H1 (cell line): ENCODE data around the gene ZNF592. TPM values are rescaled to one million over a fixed set of nuclear protein-coding genes. Genes with fewer than 3 reads are reported as not detected.
A peak's percentile ranks its signal among the peaks of the same experiment; 100 is the strongest.

Experiments
- CTCF ChIA-PET: fragments of 300-600 bp; sonication (Branson Sonifier 250); formaldehyde crosslinking; loops from one replicate; lab custom pipeline; 2021; ENCODE audit not compliant: partially characterized antibody; lab: Charles Lee
- POLR2A ChIA-PET: fragments of 300-600 bp; sonication (Branson Sonifier 250); formaldehyde crosslinking; loops from one replicate; lab custom pipeline; 2021; ENCODE audit warnings: inconsistent platforms; ENCODE audit not compliant: partially characterized antibody; lab: Charles Lee
- DNase-seq, 2 experiments: peaks; one replicate each; pipeline versions ENCODE4 v3.0.0 to v3.0.0-alpha.2; 2010 to 2022; ENCODE audit warnings: low spot score in 2 of 2, low read depth in 1 of 2, mixed read lengths in 1 of 2
- FAIRE-seq: peaks from 2 replicates; lab custom pipeline; 2011; peaks lifted over from hg19 to GRCh38; lab: Jason Lieb, UNC
- H2AFZ ChIP-seq: 2 replicates; pipeline ENCODE4 v1.8.1; 2012; ENCODE audit warnings: low read length, inconsistent platforms
- H2AK5ac ChIP-seq: 2 replicates; pipeline ENCODE4 v1.6.1; 2013; ENCODE audit warnings: low read depth, low read length
- H2BK120ac ChIP-seq: replicated peaks from 2 replicates; pipeline ENCODE3; 2013; ENCODE audit warnings: low read depth, low read length, inconsistent platforms
- H2BK12ac ChIP-seq: 2 replicates; pipeline ENCODE4 v1.6.1; 2013; ENCODE audit warnings: low read depth, low read length
- H2BK15ac ChIP-seq: 2 replicates; pipeline ENCODE4 v1.6.1; 2013; ENCODE audit warnings: low read length
- H2BK20ac ChIP-seq: 2 replicates; pipeline ENCODE4 v1.6.1; 2013; ENCODE audit warnings: low read length
- H2BK5ac ChIP-seq: 2 replicates; pipeline ENCODE4 v1.6.1; 2013; ENCODE audit warnings: low read depth, low read length
- H3K14ac ChIP-seq: 2 replicates; pipeline ENCODE4 v1.6.1; 2013; ENCODE audit warnings: inconsistent platforms; ENCODE audit not compliant: insufficient read length
- H3K18ac ChIP-seq: 2 replicates; pipeline ENCODE4 v1.6.1; 2013; ENCODE audit warnings: low read length; ENCODE audit errors: extremely low read depth
- H3K23ac ChIP-seq: 2 replicates; pipeline ENCODE4 v1.6.1; 2013; ENCODE audit warnings: inconsistent platforms; ENCODE audit not compliant: insufficient read length
- H3K23me2 ChIP-seq: 2 replicates; pipeline ENCODE4 v1.6.1; 2013; ENCODE audit warnings: low read depth, low read length
- H3K27ac ChIP-seq: 2 replicates; pipeline ENCODE4 v1.6.1; 2011; ENCODE audit warnings: low read depth, low read length, inconsistent platforms
- H3K27me3 ChIP-seq, 4 experiments: replicated peaks in 1 of 4; 1 replicate in 1 of 4; 2 replicates in 3 of 4; pipeline versions ENCODE4 v1.6.1 to v1.8.1; 2011 to 2013; ENCODE audit warnings: low read length in 3 of 4, mild to moderate bottlenecking in 3 of 4, inconsistent platforms in 2 of 4, mixed read lengths in 2 of 4, moderate library complexity in 1 of 4; ENCODE audit not compliant: control insufficient read depth in 3 of 4, insufficient read depth in 3 of 4; ENCODE audit errors: extremely low read depth in 1 of 4
- H3K36me3 ChIP-seq, 4 experiments: 2 replicates each; pipeline versions ENCODE4 v1.6.1 to v1.8.1; 2011 to 2013; ENCODE audit warnings: mild to moderate bottlenecking in 4 of 4, low read length in 3 of 4, moderate library complexity in 2 of 4, control low read depth in 1 of 4, inconsistent platforms in 1 of 4; ENCODE audit not compliant: insufficient read depth in 4 of 4, control insufficient read depth in 2 of 4
- H3K4ac ChIP-seq: replicated peaks from 2 replicates; pipeline ENCODE3; 2013; ENCODE audit warnings: low read length, low read depth, mixed read lengths, inconsistent platforms; ENCODE audit not compliant: insufficient read length
- H3K4me1 ChIP-seq, 4 experiments: replicated peaks in 1 of 4; 1 replicate in 1 of 4; 2 replicates in 3 of 4; pipeline versions ENCODE4 v1.6.1 to v1.8.1; 2011 to 2013; ENCODE audit warnings: low read length in 3 of 4, inconsistent platforms in 2 of 4, mixed read lengths in 1 of 4; ENCODE audit not compliant: insufficient read depth in 4 of 4, control insufficient read depth in 3 of 4
- H3K4me2 ChIP-seq, 2 experiments: 2 replicates each; pipeline versions ENCODE4 v1.6.1 to v1.8.1; 2011 to 2013; ENCODE audit warnings: low read depth in 2 of 2, low read length in 2 of 2, control low read depth in 1 of 2, inconsistent platforms in 1 of 2, mild to moderate bottlenecking in 1 of 2; ENCODE audit not compliant: insufficient read depth in 1 of 2
- H3K4me3 ChIP-seq, 4 experiments: fragments of 200-600, 300-600 bp in 1 of 4; sonication (generic), shearing (Covaris generic), sonication (Bioruptor Twin) in 1 of 4; 2 replicates each; pipeline versions ENCODE4 v1.5.1 to v1.8.1; 2011 to 2016; ENCODE audit warnings: low read length in 4 of 4, low read depth in 3 of 4, control low read depth in 2 of 4, inconsistent platforms in 2 of 4, mild to moderate bottlenecking in 2 of 4, mixed read lengths in 1 of 4, moderate library complexity in 1 of 4; ENCODE audit not compliant: insufficient read depth in 2 of 4; ENCODE audit errors: extremely low read depth in 1 of 4
- H3K56ac ChIP-seq: replicated peaks from 2 replicates; pipeline ENCODE3; 2013; ENCODE audit warnings: low read depth, mild to moderate bottlenecking, mixed read lengths, low read length, inconsistent platforms; ENCODE audit not compliant: insufficient read length
- H3K79me1 ChIP-seq: 2 replicates; pipeline ENCODE4 v1.6.1; 2013; ENCODE audit warnings: low read depth, low read length, control low read depth
- H3K79me2 ChIP-seq, 2 experiments: 2 replicates each; pipeline versions ENCODE4 v1.6.1 to v1.8.1; 2012 to 2013; ENCODE audit warnings: low read length in 2 of 2, mild to moderate bottlenecking in 2 of 2, inconsistent platforms in 1 of 2; ENCODE audit not compliant: insufficient read depth in 2 of 2, control insufficient read depth in 1 of 2
- H3K9ac ChIP-seq, 4 experiments: replicated peaks in 1 of 4; 1 replicate in 1 of 4; 2 replicates in 3 of 4; pipeline versions ENCODE4 v1.6.1 to v1.8.1; 2011 to 2013; ENCODE audit warnings: low read depth in 3 of 4, low read length in 3 of 4, control low read depth in 2 of 4, mild to moderate bottlenecking in 2 of 4, moderate library complexity in 2 of 4, inconsistent platforms in 1 of 4; ENCODE audit errors: extremely low read depth in 1 of 4
- H3K9me3 ChIP-seq, 2 experiments: 2 replicates each; pipeline versions ENCODE4 v1.6.1 to v1.8.1; 2012 to 2013; ENCODE audit warnings: mild to moderate bottlenecking in 2 of 2, moderate library complexity in 2 of 2, control low read depth in 1 of 2, inconsistent platforms in 1 of 2, low read depth in 1 of 2, low read length in 1 of 2, mixed read lengths in 1 of 2; ENCODE audit not compliant: insufficient read depth in 2 of 2
- H4K20me1 ChIP-seq, 2 experiments: replicated peaks in 1 of 2; 2 replicates each; pipeline versions ENCODE3 to v1.8.1; 2011 to 2013; ENCODE audit warnings: inconsistent platforms in 2 of 2, low read length in 2 of 2, mild to moderate bottlenecking in 1 of 2; ENCODE audit not compliant: insufficient read depth in 2 of 2, control insufficient read depth in 1 of 2
- H4K5ac ChIP-seq: 2 replicates; pipeline ENCODE4 v1.6.1; 2013; ENCODE audit warnings: low read length, low read depth, mixed read lengths, inconsistent platforms; ENCODE audit not compliant: insufficient read length
- H4K8ac ChIP-seq: 2 replicates; pipeline ENCODE4 v1.8.0; 2013; ENCODE audit warnings: mild to moderate bottlenecking, moderate library complexity, low read length, inconsistent platforms; ENCODE audit not compliant: insufficient read depth; ENCODE audit errors: extremely low read depth
- H4K91ac ChIP-seq: replicated peaks from 2 replicates; pipeline ENCODE3; 2013; ENCODE audit warnings: low read length, mixed read lengths, inconsistent platforms; ENCODE audit not compliant: insufficient read length
- HDAC6 ChIP-seq: IDR thresholded peaks from one replicate; pipeline ENCODE4 v1.7.1; 2012; ENCODE audit warnings: low read depth, mild to moderate bottlenecking, inconsistent platforms, low read length, moderate library complexity
- JUND ChIP-seq: IDR thresholded peaks from 2 replicates; pipeline ENCODE4 v1.6.1; 2011; ENCODE audit warnings: mild to moderate bottlenecking, improper control_type of control experiment, low read length
- KDM4A ChIP-seq: IDR thresholded peaks from one replicate; pipeline ENCODE4 v1.7.1; 2012; ENCODE audit warnings: low read depth, mild to moderate bottlenecking, moderate library complexity, low read length, inconsistent platforms; ENCODE audit not compliant: severe bottlenecking
- SAP30 ChIP-seq: fragments of 300-600 bp; sonication (generic); IDR thresholded peaks from 2 replicates; pipeline ENCODE4 v1.7.1; 2012; ENCODE audit warnings: low read length, moderate library complexity, mild to moderate bottlenecking, inconsistent platforms; ENCODE audit not compliant: insufficient read depth, insufficient replicate concordance
- SIRT6 ChIP-seq: IDR thresholded peaks from one replicate; pipeline ENCODE4 v1.7.1; 2012; ENCODE audit warnings: low read length, inconsistent platforms
- ZNF274 ChIP-seq: IDR thresholded peaks from 2 replicates; pipeline ENCODE4 v1.7.0; 2012; ENCODE audit warnings: low read length, borderline replicate concordance; ENCODE audit errors: extremely low read depth
- WGBS, 2 experiments: shearing (Covaris generic) in 1 of 2; methylation state at CpG; one replicate each; pipeline versions ENCODE4 v1.1.6 to v1.1.7; 2013 to 2015; ENCODE audit warnings: low lambda C conversion rate in 2 of 2, mixed read lengths in 2 of 2, inconsistent platforms in 1 of 2, low coverage in 1 of 2, missing lambda C conversion rate in 1 of 2; ENCODE audit not compliant: insufficient replicate concordance in 2 of 2, insufficient coverage in 1 of 2, insufficient read length in 1 of 2; ENCODE audit errors: extremely low coverage in 1 of 2, missing lambda C conversion rate in 1 of 2; 5-methylcytosine and 5-hydroxymethylcytosine counted together
- polyA plus RNA-seq, 7 experiments: library from polyadenylated mRNA; depleted of rRNA in 3 of 7; stranded (reverse) in 5 of 7; unstranded in 2 of 7; fragments of >200 nt in 5 of 7; fragments of 200-250 nt in 2 of 7; gene quantifications; 1 replicate in 5 of 7; 2 replicates in 1 of 7; 4 replicates in 1 of 7; pipeline versions ENCODE4 v1.2.1 to v1.2.3, GENCODE V29; 2011 to 2013; ENCODE audit warnings: missing spikeins in 2 of 7, mixed read lengths in 2 of 7
- total RNA-seq: library from RNA; stranded (reverse); fragmentation: NEBNext Ultra II Directional; extraction: Animal tissue kit (Norgen Biotek cat#: 25700); gene quantifications from 2 replicates; pipeline ENCODE4 v1.2.1, GENCODE V29; 2021

ZNF592 gene
- total and polyA plus RNA-seq, 2 of the 8 experiments (the other 6 are each of a cell fraction or from before 2014, with no cell fraction given), result 14.2 to 33.0 TPM

GRCh38 chr15:84784262-84784661 lies 35.9 kb downstream of the ZNF592 start:
- no peak overlapping the region for H2BK20ac ChIP-seq
- peak overlapping the region; percentile 60; the same call in 1 of the 2 replicates for H2BK5ac ChIP-seq
- no peak overlapping the region; the same call in 1 of the 2 replicates for H2BK15ac ChIP-seq
- no peak overlapping the region for H4K5ac ChIP-seq
- H3K27ac ChIP-seq, result no peak overlapping the region
- H2BK120ac ChIP-seq, result no peak overlapping the region
- no peak overlapping the region for H3K23ac ChIP-seq
- ChIA-PET POLR2A (interaction anchor here (1.2 to 1.8 kb wide), 2 partner anchors 34 to 68 kb away, joined by 3 to 5 read pairs; partner anchors contain the start of gene SEC11A), CTCF (interaction anchor here (0.7 to 2.3 kb wide), 16 partner anchors 8 to 221 kb away, joined by 3 to 11 read pairs (median 4); partner anchors contain the start of genes ALPK3 and WDR73)
- H3K14ac ChIP-seq, result no peak overlapping the region
- no peak overlapping the region for H3K4me2 ChIP-seq
- no peak overlapping the region; the same call in 1 of the 2 replicates for H2BK12ac ChIP-seq
- no peak overlapping the region for H3K9ac ChIP-seq
- H3K36me3 ChIP-seq, result peaks cover 6 to 24% (median 11%) of the 10 kb centered on the region in 4 experiments; a peak in 7 of 8 replicates
- peaks cover 0 to 33% of the 10 kb centered on the region in 2 experiments; a peak in 2 of 4 replicates for H3K79me2 ChIP-seq
- H3K27me3 ChIP-seq, result no peaks in the 10 kb centered on the region
- no peaks in the 10 kb centered on the region for H3K23me2 ChIP-seq
- H3K4me1 ChIP-seq, result peaks cover 0 to 8% (median 4%) of the 10 kb centered on the region in 4 experiments; a peak in 4 of 7 replicates
- no peak for FAIRE-seq
- H2AK5ac ChIP-seq, result no peak overlapping the region
- H2AFZ ChIP-seq, result no peak overlapping the region
- TF ChIP-seq ZNF274 (no peak), JUND (no peak), SIRT6 (no peak), HDAC6 (no peak), SAP30 (no peak), KDM4A (no peak)
- H3K79me1 ChIP-seq, result peaks cover 6% of the 10 kb centered on the region
- peak overlapping the region; percentile 22 for H4K91ac ChIP-seq
- H3K56ac ChIP-seq, result no peak overlapping the region
- no peak for DNase-seq
- no peaks in the 10 kb centered on the region for H3K9me3 ChIP-seq
- no peak overlapping the region for H3K4me3 ChIP-seq
- no peak overlapping the region; the same call in 1 of the 2 replicates for H3K18ac ChIP-seq
- peaks cover under 1 to 10% of the 10 kb centered on the region in 2 experiments for H4K20me1 ChIP-seq
- H4K8ac ChIP-seq, result peak overlapping the region; percentile 6; the same call in 1 of the 2 replicates
- WGBS, 2 experiments, result 94% methylated on average over 17 of the region's 17 CpGs; no CpG with 5 or more reads in 1 of the 2 experiments
- no peak overlapping the region for H3K4ac ChIP-seq
